Measurements from ENCODE around the gene HOXD13. TPM values are rescaled to one million over a fixed set of nuclear protein-coding genes. Genes with fewer than 3 reads are reported as not detected.

The HOXD13 gene
- total and polyA plus RNA-seq, 2 of the 13 experiments (the other 11 are each of a cell fraction or from before 2014, with no cell fraction given), result not detected

DNA sequence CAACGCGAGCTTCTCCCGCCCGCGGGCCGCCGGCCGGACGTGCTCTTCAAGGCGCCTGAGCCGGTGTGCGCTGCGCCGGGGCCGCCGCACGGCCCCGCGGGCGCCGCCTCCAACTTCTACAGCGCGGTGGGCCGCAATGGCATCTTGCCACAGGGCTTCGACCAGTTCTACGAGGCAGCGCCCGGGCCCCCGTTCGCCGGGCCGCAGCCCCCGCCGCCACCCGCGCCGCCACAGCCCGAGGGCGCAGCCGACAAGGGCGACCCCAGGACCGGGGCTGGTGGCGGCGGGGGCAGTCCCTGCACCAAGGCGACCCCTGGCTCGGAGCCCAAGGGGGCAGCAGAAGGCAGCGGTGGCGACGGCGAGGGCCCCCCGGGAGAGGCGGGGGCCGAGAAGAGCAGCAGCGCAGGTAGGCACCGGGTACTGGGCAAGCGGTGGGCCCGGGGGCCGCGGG, 15.2 kb downstream of the HOXD13 start:
- WGBS (ENCODE audit: low lambda C conversion rate), result 85% methylated on average over 45 of the region's 59 CpGs
- TF ChIP-seq DNMT1 (CRISPR knock-in tag; IDR thresholded peaks at IDR 0.05), result no peak
- TF ChIP-seq ELF3 (CRISPR knock-in tag; IDR thresholded peaks at IDR 0.05), result no peak
- TF ChIP-seq ZNF20 (CRISPR knock-in tag; IDR thresholded peaks at IDR 0.05), result no peak
- TF ChIP-seq, protein P1, sequence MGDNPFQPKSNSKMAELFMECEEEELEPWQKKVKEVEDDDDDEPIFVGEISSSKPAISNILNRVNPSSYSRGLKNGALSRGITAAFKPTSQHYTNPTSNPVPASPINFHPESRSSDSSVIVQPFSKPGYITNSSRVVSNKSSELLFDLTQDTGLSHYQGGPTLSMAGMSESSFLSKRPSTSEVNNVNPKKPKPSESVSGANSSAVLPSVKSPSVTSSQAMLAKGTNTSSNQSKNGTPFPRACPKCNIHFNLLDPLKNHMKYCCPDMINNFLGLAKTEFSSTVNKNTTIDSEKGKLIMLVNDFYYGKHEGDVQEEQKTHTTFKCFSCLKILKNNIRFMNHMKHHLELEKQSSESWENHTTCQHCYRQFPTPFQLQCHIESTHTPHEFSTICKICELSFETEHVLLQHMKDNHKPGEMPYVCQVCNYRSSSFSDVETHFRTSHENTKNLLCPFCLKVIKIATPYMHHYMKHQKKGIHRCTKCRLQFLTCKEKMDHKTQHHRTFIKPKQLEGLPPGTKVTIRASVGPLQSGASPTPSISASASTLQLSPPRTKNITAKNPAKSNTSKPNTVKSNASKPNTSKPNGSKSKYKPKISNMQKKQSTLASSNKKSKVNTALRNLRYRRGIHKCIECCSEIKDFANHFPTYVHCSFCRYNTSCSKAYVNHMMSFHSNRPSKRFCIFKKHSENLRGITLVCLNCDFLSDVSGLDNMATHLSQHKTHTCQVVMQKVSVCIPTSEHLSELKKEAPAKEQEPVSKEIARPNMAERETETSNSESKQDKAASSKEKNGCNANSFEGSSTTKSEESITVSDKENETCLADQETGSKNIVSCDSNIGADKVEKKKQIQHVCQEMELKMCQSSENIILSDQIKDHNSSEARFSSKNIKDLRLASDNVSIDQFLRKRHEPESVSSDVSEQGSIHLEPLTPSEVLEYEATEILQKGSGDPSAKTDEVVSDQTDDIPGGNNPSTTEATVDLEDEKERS (CRISPR knock-in tag; IDR thresholded peaks at IDR 0.05), result no peak
- H2AFZ ChIP-seq (ENCODE audit: low read length), result no peak overlapping the region
- no TSS peak for BruUV-seq (replicated peaks)
- H3K4me1 ChIP-seq (ENCODE audit: insufficient read depth, low read length), result no peaks in the 10 kb centered on the region
- H3K27me3 ChIP-seq (ENCODE audit: control insufficient read depth in 1 of 2, insufficient read depth in 2 of 2, low read length in 2 of 2), result peaks cover 29 to 88% of the 10 kb centered on the region in 2 experiments
- H3K9me3 ChIP-seq (ENCODE audit: low read length), result no peaks in the 10 kb centered on the region
- intact Hi-C loops (cut with micrococcal nuclease; ENCODE audit: unreplicated experiment), result no loop called here
- ChIA-PET POLR2A (no interaction called here), CTCF (ENCODE audit: low intra/inter-chr PET ratio, low total read pairs) (no interaction called here)
- no peak overlapping the region for H3K4me2 ChIP-seq (ENCODE audit: low read depth, low read length)
- no peak overlapping the region for H3K27ac ChIP-seq (ENCODE audit: extremely low read length, insufficient read depth, low read length)
- ATAC-seq, result no peak
- no peaks in the 10 kb centered on the region; the same call in 1 of the 2 replicates for H4K20me1 ChIP-seq (ENCODE audit: insufficient read depth, low read length)
- H3K36me3 ChIP-seq (replicated peaks in 1 of 2; ENCODE audit: control insufficient read depth in 1 of 2, insufficient read depth in 2 of 2, low read length in 2 of 2), result no peaks in the 10 kb centered on the region
- H3K4me3 ChIP-seq (replicated peaks in 1 of 3; ENCODE audit: insufficient read depth in 1 of 3, low read depth in 2 of 3, low read length in 3 of 3), result no peak overlapping the region
- DNase-seq (ENCODE audit: low spot score), result no peak
- in situ Hi-C loops (cut with HindIII; ENCODE audit: extremely low pct_ligation_motif_present, low pct_unique_long_range_greater_than_20kb), result loop anchor here (10.0 kb wide), 1 partner anchor 1073 kb away; no protein-coding TSS in a partner anchor
- H3K79me2 ChIP-seq (ENCODE audit: insufficient read depth, low read length), result no peaks in the 10 kb centered on the region
- FAIRE-seq, result no peak
- H3K9ac ChIP-seq (ENCODE audit: insufficient read depth, low read depth, low read length), result no peak overlapping the region

Measured in HepG2 (cell line).